Activated naive CD4-positive, alpha-beta T cell treated with anti-CD3 and anti-CD28 coated beads, Interleukin-2, amount 50 U/mL, for 24 hours (primary cell): ENCODE measurements around the gene C5orf15.
"Not testable (repeated sequence)": the region's sequence is repeated elsewhere in the genome, so short reads cannot be mapped to it uniquely, and the experiment has no call there.

ENCODE experiments used
- H3K27ac Mint-ChIP-seq: one replicate; pipeline ENCODE4 v1.8.0; 2021; ENCODE audit warnings: mild to moderate bottlenecking, mixed read lengths
- H3K27me3 Mint-ChIP-seq: one replicate; pipeline ENCODE4 v1.8.0; 2021; ENCODE audit warnings: mixed read lengths
- H3K36me3 Mint-ChIP-seq: one replicate; pipeline ENCODE4 v1.8.0; 2021; ENCODE audit warnings: mixed read lengths
- H3K4me1 Mint-ChIP-seq: one replicate; pipeline ENCODE4 v1.8.0; 2021; ENCODE audit warnings: mixed read lengths
- H3K4me3 Mint-ChIP-seq: one replicate; pipeline ENCODE4 v1.8.0; 2021; ENCODE audit warnings: mild to moderate bottlenecking, mixed read lengths
- H3K9me3 Mint-ChIP-seq: one replicate; pipeline ENCODE4 v1.8.0; 2021; ENCODE audit warnings: mixed read lengths

The C5orf15 gene

GRCh38 chr5:133938039-133938821 is 30.2 kb downstream of the C5orf15 start:
- Mint-ChIP-seq H3K27ac (no peak overlapping the region), H3K27me3 (no peaks in the 10 kb centered on the region), H3K36me3 (no peaks in the 10 kb centered on the region), H3K4me1 (no peaks in the 10 kb centered on the region), H3K4me3 (no peak overlapping the region), H3K9me3 (no peaks in the 10 kb centered on the region)

DNA sequence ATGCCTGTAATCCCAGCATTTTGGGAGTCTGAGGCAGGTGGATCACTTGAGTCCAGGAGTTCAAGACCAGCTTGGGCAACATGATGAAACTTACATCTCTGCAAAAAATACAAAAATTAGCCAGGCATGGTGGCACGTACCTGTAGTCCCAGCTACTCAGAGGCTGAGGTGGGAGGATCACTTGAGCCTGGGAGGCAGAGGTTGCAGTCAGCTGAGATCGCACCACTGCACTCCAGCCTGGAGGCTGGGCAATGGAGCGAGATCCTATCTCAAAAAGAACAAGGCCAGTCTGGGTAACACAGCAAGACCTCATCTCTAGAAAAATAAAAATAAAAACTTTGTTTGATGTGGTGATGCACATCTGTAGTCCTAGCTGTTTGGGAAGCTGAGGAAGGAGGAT is 30.8 kb downstream of the C5orf15 start:
- not testable (repeated sequence) for H3K27ac Mint-ChIP-seq, H3K4me1 Mint-ChIP-seq, H3K27me3 Mint-ChIP-seq, H3K36me3 Mint-ChIP-seq, H3K4me3 Mint-ChIP-seq, H3K9me3 Mint-ChIP-seq

GRCh38 chr5:133936651-133937015 is 31.8 kb downstream of the C5orf15 start:
- no peak overlapping the region for H3K4me3 Mint-ChIP-seq
- H3K4me1 Mint-ChIP-seq, result peaks cover 3% of the 10 kb centered on the region
- no peaks in the 10 kb centered on the region for H3K36me3 Mint-ChIP-seq
- H3K9me3 Mint-ChIP-seq, result no peaks in the 10 kb centered on the region
- H3K27ac Mint-ChIP-seq, result peak overlapping the region; percentile 12
- no peaks in the 10 kb centered on the region for H3K27me3 Mint-ChIP-seq

- H3K27ac Mint-ChIP-seq, result peak overlapping the region; percentile 12
- H3K4me3 Mint-ChIP-seq, H3K27me3 Mint-ChIP-seq, H3K9me3 Mint-ChIP-seq, H3K36me3 Mint-ChIP-seq, H3K4me1 Mint-ChIP-seq: not testable (repeated sequence)
These were observed 32.3 kb downstream of the C5orf15 start for GRCh38 chr5:133935991-133936650.

DNA sequence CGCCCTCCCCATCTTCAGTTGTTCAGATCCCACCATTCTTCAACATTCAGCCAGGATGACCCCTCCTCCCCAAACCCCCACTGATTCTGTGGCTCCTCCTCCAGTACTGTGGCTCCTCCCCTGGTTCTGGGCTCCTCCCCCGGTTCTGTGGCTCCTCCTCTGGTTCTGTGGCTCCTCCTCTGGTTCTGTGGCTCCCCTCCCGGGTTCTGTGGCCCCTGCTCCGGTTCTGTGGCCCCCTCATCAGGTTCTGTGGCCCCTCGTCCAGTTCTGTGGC is 32.8 kb downstream of the C5orf15 start:
- H3K4me1 Mint-ChIP-seq, result peaks cover 13% of the 10 kb centered on the region
- no peaks in the 10 kb centered on the region for H3K27me3 Mint-ChIP-seq

GRCh38 chr5:133934822-133935666 is 33.4 kb downstream of the C5orf15 start:
- Mint-ChIP-seq H3K4me3 (no peak overlapping the region), H3K27me3 (no peaks in the 10 kb centered on the region), H3K4me1 (peaks cover 19% of the 10 kb centered on the region), H3K9me3 (no peaks in the 10 kb centered on the region), H3K36me3 (no peaks in the 10 kb centered on the region), H3K27ac (no peak overlapping the region)

More for the DNA sequence above, 32.8 kb downstream of the C5orf15 start:
- H3K36me3 Mint-ChIP-seq, result no peaks in the 10 kb centered on the region
- no peak overlapping the region for H3K27ac Mint-ChIP-seq
- no peak overlapping the region for H3K4me3 Mint-ChIP-seq
- H3K9me3 Mint-ChIP-seq, result no peaks in the 10 kb centered on the region

DNA sequence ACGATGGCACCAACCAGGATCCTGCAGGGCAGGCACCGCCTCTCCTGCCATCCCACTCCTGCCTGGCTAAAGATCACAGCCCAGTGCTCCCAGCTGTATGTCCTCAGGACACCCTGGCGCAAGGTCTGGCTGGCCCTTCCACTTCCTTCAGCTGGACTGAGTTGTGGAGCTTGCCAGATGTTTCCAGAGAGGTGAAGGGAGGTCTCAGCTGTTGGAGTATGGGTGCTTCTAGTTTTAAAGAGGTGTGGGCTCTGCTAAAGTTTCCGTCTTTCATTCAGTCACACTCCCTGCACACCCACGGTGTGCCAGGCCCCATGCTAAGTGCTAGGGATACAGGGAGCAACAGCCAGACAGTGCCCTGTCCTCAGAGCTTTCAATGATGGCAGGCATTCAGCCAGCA is 34.1 kb downstream of the C5orf15 start:
- Mint-ChIP-seq H3K4me1 (peaks cover 26% of the 10 kb centered on the region), H3K27me3 (no peaks in the 10 kb centered on the region), H3K4me3 (no peak overlapping the region), H3K27ac (no peak overlapping the region), H3K36me3 (no peaks in the 10 kb centered on the region), H3K9me3 (no peaks in the 10 kb centered on the region)

DNA sequence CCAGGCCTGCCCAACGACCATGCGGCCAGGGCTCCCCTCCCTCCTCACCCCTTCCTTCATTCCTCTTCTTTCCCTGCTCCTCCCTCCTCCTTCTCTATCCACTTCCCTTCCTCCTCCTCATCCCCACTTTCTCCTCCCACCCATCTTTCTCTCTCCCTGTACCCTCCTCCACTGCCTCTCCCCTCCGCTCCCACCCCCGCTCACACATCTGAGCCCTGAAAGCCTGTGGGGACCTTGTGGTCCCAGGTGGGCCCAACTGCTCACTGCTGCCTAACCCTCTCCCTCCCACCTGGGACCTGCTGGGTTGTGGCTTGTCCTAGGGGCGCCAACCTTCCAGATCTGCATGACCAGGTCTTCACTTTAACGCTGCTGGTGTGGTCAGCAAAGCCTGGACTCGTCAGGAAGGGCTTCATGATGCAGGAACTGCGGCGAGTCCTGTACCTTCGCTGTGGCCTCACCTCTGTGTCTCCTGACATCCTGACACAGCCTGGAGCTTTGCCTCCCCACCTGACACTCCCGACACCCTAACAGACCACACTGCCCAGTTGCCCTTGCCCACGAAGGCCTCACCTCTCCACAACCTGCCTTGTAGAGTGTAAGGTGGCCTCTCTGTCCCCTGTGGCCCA is 34.6 kb downstream of the C5orf15 start:
- Mint-ChIP-seq H3K9me3 (no peaks in the 10 kb centered on the region), H3K36me3 (no peaks in the 10 kb centered on the region), H3K27me3 (no peaks in the 10 kb centered on the region), H3K4me1 (peaks cover 32% of the 10 kb centered on the region), H3K4me3 (no peak overlapping the region), H3K27ac (no peak overlapping the region)

DNA sequence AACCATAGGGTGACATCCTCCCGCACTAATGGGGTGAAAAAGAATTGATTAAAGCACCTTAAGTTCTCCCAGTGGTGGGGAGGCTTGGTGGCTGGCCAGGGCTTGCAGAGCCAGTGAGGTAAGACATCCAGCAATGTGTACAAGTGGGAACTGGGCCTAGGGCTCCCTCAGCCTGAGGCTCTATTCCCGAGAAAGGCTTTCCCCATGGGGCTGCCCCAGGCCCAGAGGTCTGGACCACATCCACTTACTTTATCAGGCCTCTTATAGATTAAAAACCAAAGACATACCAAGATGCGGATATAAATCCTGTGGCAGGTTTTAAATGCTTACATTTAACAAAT is 35.3 kb downstream of the C5orf15 start:
- H3K4me3 Mint-ChIP-seq, result no peak overlapping the region
- H3K27me3 Mint-ChIP-seq, result no peaks in the 10 kb centered on the region
- H3K4me1 Mint-ChIP-seq, result peaks cover 38% of the 10 kb centered on the region

GRCh38 chr5:133932441-133933168 is 35.8 kb downstream of the C5orf15 start:
- H3K27me3 Mint-ChIP-seq, result no peaks in the 10 kb centered on the region
- H3K4me1 Mint-ChIP-seq, result peaks cover 41% of the 10 kb centered on the region
- H3K4me3 Mint-ChIP-seq, result no peak overlapping the region
- no peak overlapping the region for H3K27ac Mint-ChIP-seq
- H3K36me3 Mint-ChIP-seq, result no peaks in the 10 kb centered on the region
- no peaks in the 10 kb centered on the region for H3K9me3 Mint-ChIP-seq

More for the DNA sequence above, 35.3 kb downstream of the C5orf15 start:
- H3K36me3 Mint-ChIP-seq, result no peaks in the 10 kb centered on the region
- no peaks in the 10 kb centered on the region for H3K9me3 Mint-ChIP-seq
- no peak overlapping the region for H3K27ac Mint-ChIP-seq

- H3K9me3 Mint-ChIP-seq, result no peaks in the 10 kb centered on the region
- peaks cover 41% of the 10 kb centered on the region for H3K4me1 Mint-ChIP-seq
- no peaks in the 10 kb centered on the region for H3K36me3 Mint-ChIP-seq
- H3K4me3 Mint-ChIP-seq, result no peak overlapping the region
- no peak overlapping the region for H3K27ac Mint-ChIP-seq
- H3K27me3 Mint-ChIP-seq, result no peaks in the 10 kb centered on the region
These were observed 36.9 kb downstream of the C5orf15 start for GRCh38 chr5:133931546-133931945.

- H3K27me3 Mint-ChIP-seq, result no peaks in the 10 kb centered on the region
- H3K36me3 Mint-ChIP-seq, result no peaks in the 10 kb centered on the region
- H3K27ac Mint-ChIP-seq, result peak overlapping the region; percentile 99
- peaks cover 41% of the 10 kb centered on the region for H3K4me1 Mint-ChIP-seq
- H3K4me3 Mint-ChIP-seq, result peak overlapping the region; percentile 91
- no peaks in the 10 kb centered on the region for H3K9me3 Mint-ChIP-seq
These were observed 37.7 kb downstream of the C5orf15 start for GRCh38 chr5:133930813-133931090.

- Mint-ChIP-seq H3K27me3 (no peaks in the 10 kb centered on the region), H3K9me3 (no peaks in the 10 kb centered on the region), H3K27ac (peak overlapping the region; percentile 99), H3K36me3 (no peaks in the 10 kb centered on the region), H3K4me1 (peaks cover 41% of the 10 kb centered on the region), H3K4me3 (peak overlapping the region; percentile 91)
These were observed 38.2 kb downstream of the C5orf15 start for GRCh38 chr5:133930061-133930812.

- H3K4me3 Mint-ChIP-seq, result peak overlapping the region; percentile 91
- H3K27me3 Mint-ChIP-seq, result no peaks in the 10 kb centered on the region
- no peaks in the 10 kb centered on the region for H3K36me3 Mint-ChIP-seq
- H3K27ac Mint-ChIP-seq, result peak overlapping the region; percentile 99
- no peaks in the 10 kb centered on the region for H3K9me3 Mint-ChIP-seq
- peaks cover 41% of the 10 kb centered on the region for H3K4me1 Mint-ChIP-seq
These were observed 39.6 kb downstream of the C5orf15 start for GRCh38 chr5:133928587-133929393.
